ENCODE measurements around the gene PIK3R5.
"Not testable (repeated sequence)": the region's sequence is repeated elsewhere in the genome, so short reads cannot be mapped to it uniquely, and the experiment has no call there.

PIK3R5 gene

GRCh38 chr17:8965394-8966168, at the start of gene PIK3R5:
Gene PIK3R5, minus strand, starts transcription at chr17:8965707. Its CDS starts 54,213 bp downstream, at chr17:8911494.
- DNase-seq: no peak

GRCh38 chr17:9011001-9011400, 45.5 kb upstream of the PIK3R5 start:
- DNase-seq: no peak

DNA sequence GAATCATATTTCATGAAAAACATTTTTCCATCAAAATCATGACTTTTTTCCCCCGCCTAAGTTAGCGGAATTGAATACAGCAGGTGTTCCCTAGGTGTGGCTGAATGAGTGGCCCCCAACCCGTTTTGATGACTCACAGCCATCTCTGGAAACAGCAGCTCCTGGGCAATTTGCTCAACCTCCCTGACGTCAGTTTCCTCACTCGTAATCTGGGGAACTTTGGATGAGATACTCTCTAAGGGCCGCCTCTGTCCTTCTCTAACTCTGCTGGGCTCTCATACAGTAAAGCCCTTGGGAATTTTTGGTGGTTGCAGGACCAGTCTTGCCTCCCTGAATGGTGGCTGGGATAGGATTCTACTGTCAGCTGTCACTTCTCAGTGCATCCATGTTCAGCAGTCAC, 44.2 kb upstream of the PIK3R5 start:
- no peak for DNase-seq

- no peak for DNase-seq
These were observed 43.6 kb upstream of the PIK3R5 start for GRCh38 chr17:9009096-9009495.

DNA sequence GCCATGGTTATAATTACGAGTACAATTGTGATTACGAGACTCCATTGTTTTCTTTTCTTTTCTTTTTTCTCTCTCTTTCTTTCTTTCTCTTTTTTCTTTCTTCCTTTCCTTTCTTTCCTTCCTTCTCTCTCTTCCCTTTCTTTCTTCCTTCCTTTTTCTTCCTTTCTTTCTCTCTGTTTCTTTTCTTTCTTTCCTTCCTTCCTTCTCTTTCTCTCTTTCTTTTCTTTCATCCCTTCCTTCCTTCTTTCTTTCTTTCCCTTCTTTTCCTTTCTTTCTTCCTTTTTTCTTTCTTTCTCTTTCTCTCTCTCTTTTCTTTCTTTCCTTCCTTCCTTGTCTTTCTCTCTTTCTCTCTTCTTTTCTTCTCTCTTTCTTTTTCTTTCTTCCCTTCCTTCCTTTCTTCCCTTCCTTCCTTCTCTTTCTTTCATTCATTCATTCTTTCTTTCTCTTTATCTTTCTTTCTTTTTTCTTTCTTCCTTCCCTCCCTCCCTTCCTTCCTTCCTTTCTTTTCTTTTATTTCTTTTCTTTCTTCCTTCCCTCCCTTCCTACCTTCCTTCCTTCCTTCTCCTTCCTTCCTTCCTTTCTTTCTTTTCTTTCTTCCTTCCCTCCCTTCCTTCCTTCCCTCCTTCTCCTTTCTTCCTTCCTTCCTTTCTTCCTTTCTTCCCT, 41.7 kb upstream of the PIK3R5 start:
- DNase-seq: no peak

GRCh38 chr17:9006175-9006767, 40.8 kb upstream of the PIK3R5 start:
- no peak for DNase-seq

- no peak for DNase-seq
These were observed 39.4 kb upstream of the PIK3R5 start for GRCh38 chr17:9004961-9005285.

DNA sequence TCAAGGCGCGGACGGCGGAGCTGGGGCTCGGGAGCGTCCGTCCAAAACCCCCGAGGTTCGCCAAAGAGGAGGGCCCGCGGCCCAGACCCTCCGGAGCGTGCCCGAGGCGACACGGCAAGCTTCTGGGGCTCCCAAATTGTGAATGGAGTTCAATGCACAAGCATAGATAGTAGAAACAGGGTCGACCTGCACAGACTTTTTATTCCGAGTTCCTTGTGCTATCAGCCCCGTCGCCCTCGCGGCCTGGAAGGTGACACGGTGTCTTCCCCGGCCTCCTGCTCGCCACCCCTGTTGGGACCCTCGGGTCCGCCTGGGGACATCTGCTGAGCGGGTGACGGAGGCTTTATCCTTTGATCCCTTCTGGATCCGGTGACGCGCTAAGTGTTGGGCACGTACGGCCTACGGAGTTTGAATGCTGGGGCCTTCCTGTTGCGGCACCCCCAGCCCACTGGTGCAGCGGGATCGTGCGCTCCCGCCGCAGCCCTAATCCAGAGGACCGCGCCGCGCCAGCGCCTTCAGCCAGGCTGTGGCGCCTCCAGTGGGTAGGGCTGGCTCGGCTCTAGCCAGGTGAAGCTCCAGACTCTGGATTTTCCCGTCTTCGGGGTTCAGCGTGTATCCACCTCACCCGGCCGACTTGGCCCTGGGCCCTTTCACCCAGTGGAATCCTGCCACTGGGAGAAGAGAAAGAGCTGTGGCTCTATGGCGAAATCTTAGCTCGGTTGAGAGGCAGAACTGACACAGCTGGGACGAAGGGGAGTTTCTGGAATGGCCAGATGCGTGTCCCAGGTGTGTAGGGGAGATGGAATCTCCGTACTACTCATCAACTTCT, 38.8 kb upstream of the PIK3R5 start:
- DNase-seq: no peak

- no peak for DNase-seq
These were observed 38.0 kb upstream of the PIK3R5 start for GRCh38 chr17:9003355-9004131.

- DNase-seq: no peak
These were observed 37.3 kb upstream of the PIK3R5 start for GRCh38 chr17:9002606-9003354.

- DNase-seq: no peak
These were observed 36.7 kb upstream of the PIK3R5 start for GRCh38 chr17:9002227-9002605.

DNA sequence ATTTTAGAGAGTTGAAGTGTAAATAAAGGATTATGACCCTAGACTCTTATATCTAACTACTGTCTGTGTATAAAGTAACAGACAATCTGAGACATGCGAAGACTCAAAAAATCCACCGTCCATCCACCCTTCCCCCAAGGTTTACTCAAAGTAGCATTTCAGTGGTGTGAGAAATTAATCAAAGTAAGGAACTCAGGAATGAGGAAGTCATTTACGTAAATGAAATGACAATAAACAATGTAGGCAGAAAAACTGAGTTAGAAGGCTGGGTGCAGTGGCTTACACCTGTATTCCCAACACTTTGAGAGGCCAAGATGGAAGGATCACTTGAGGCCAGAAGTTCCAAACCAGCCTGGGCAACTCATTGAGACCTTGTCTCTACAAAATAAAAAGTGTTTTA, 36.1 kb upstream of the PIK3R5 start:
- no peak for DNase-seq

DNA sequence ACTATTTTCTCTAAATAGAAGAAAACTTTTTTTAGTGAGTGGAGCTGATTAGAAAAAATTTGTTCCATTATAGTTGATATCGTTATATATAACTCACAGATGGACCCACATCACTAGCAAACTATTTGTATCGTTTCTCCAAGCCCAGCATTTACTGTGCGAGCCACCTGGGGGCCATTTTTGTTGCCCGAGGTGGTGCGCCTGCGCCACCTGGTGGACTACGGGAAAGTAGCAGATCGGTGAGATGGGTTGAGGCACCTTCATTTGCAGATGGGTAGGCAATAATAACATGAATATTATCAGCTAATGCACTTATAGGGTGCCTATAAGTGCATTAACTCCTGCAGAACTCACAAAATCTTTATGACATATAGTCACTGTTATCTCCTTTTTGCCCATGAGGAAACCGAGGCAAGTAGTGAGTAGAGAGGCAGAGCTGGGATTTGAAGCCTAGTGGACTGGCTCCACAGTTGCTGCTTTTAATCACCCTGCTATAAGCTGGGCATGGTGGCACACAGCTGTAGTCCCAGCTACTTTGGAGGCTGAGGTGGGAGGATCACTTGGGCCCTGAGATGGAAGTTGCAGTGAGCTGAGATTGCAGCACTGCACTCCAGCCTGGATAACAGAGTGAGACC, 32.6 kb upstream of the PIK3R5 start:
- no peak for DNase-seq

DNA sequence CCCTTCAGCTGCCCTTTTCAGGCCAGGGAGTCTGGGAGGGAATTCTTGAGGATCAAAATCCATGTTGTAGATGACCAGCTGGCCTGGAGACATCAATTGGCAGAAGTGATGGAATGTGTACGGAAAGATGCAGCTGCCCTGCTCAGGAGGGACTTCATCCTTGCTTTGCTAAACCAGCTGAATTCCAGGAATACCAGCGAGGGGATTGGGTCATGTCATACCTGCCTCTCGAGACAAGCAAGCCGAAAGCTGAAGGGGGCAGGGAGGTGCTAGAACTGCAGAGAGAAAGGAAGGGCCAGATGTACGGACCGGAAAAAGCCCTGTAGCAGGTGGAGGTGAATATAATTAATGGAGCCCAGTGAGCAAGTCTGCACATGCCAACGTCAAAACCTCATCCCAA, 30.2 kb upstream of the PIK3R5 start:
- no peak for DNase-seq

GRCh38 chr17:8994319-8994718, 28.8 kb upstream of the PIK3R5 start:
- DNase-seq: no peak

GRCh38 chr17:8991514-8992285, 26.2 kb upstream of the PIK3R5 start:
- DNase-seq: no peak

DNA sequence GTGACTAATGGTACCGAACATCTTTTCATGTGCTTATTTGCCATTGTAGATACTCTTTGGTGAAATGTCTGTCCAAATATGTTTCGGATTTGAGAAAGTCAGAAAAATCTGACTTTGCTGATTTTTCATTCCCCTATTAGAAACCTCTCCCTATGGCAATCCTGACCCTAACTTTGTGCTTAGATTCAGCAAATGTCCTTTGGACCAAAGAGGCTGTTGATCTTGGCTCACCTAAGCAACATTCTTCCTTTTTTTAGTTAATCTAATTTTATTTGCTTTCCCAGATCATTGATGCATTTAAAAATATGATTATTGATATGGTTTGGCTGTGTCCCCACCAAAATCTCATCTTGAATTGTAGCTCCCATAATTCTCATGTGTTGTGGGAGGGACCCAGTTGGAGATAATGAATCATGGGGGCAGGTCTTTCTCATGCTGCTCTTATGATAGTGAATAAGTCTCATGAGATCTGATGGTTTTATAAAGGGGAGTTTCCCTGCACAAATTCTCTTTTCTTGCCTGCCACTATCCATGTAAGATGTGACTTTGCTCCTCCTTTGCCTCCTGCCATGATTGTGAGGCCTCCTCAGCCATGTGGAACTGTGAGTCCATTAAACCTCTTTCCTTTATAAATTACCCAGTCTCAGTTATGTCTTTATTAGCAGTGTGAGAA, 22.9 kb upstream of the PIK3R5 start:
- DNase-seq: not testable (repeated sequence)

DNA sequence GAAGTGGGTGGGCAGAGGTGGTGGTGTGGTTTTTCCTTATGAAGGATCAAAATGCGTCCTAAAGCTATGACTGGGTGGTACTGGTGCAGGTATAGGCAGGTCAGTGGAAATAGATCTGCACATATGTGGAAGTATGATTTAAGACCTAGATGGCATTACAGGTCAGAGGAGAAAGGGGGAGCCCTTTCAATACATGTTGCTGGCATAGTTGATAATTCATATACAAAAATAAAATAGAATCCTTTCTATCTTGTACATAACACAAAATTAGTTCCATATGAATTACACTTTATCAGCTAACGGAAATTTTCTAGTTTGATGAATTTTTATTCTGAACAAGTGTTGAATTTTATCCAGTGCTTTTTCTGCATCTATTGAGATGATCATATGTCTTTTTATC, 20.8 kb upstream of the PIK3R5 start:
- DNase-seq: no peak

GRCh38 chr17:8985054-8985701, 19.7 kb upstream of the PIK3R5 start:
- DNase-seq: no peak
